ENCODE data around the gene FAM20C.

GRCh38 chr7:233249-234035, 41.1 kb downstream of the FAM20C start:
- TF ChIP-seq CTCF (IDR thresholded peaks at IDR 0.05) (no peak), POLR2A (IDR thresholded peaks at IDR 0.05; ENCODE audit: low read depth) (no peak), POLR2AphosphoS5 (IDR thresholded peaks at IDR 0.05) (no peak)
